Endothelial cell of umbilical vein (primary cell): ENCODE results near the gene ERP29.

Experiments
- EZH2 ChIP-seq: IDR thresholded peaks from 2 replicates; pipeline ENCODE4 v1.6.1; 2012; ENCODE audit warnings: borderline replicate concordance, low read depth, mild to moderate bottlenecking, moderate library complexity, low read length, inconsistent platforms; ENCODE audit not compliant: severe bottlenecking
- FOS ChIP-seq: IDR thresholded peaks from 2 replicates; pipeline ENCODE4 v1.6.1; 2011; ENCODE audit warnings: mild to moderate bottlenecking, low read length, moderate library complexity, borderline replicate concordance; ENCODE audit not compliant: insufficient read depth
- GATA2 ChIP-seq: IDR thresholded peaks from 2 replicates; pipeline ENCODE4 v1.7.0; 2011; ENCODE audit warnings: low read depth, mild to moderate bottlenecking, moderate library complexity, mixed read lengths, low read length; ENCODE audit not compliant: insufficient read length, insufficient read depth
- JUN ChIP-seq: IDR thresholded peaks from 2 replicates; pipeline ENCODE4 v1.6.1; 2011; ENCODE audit warnings: borderline replicate concordance, low read depth; ENCODE audit not compliant: insufficient read length, insufficient read depth
- MYC ChIP-seq: IDR thresholded peaks from one replicate; pipeline ENCODE4 v1.6.1; 2011; ENCODE audit warnings: mild to moderate bottlenecking, low read depth, low read length
- POLR2A ChIP-seq: IDR thresholded peaks from 2 replicates; pipeline ENCODE4 v1.6.1; 2012; ENCODE audit warnings: low read depth, mild to moderate bottlenecking, control low read depth, low read length
- POLR2AphosphoS5 ChIP-seq: IDR thresholded peaks from 2 replicates; pipeline ENCODE4 v1.6.1; 2012; ENCODE audit warnings: low read depth, mild to moderate bottlenecking, control low read depth, low read length, moderate library complexity; ENCODE audit not compliant: insufficient read depth
- TF ChIP-seq, protein P1 (sequence below), 2 donors: IDR thresholded peaks; 1 replicate in 1 of 2; 2 replicates in 1 of 2; pipeline ENCODE4 v1.5.1; 2011; ENCODE audit warnings: low read length in 2 of 2, mild to moderate bottlenecking in 2 of 2, moderate library complexity in 2 of 2, control low read depth in 1 of 2, inconsistent platforms in 1 of 2, low read depth in 1 of 2; ENCODE audit not compliant: insufficient read depth in 1 of 2; ENCODE audit errors: extremely low read depth in 1 of 2
- TF ChIP-seq, protein P2 (sequence below): IDR thresholded peaks from 2 replicates; pipeline ENCODE4 v1.6.1; 2011; ENCODE audit not compliant: insufficient read depth, insufficient read length

- TF ChIP-seq, protein P1, sequence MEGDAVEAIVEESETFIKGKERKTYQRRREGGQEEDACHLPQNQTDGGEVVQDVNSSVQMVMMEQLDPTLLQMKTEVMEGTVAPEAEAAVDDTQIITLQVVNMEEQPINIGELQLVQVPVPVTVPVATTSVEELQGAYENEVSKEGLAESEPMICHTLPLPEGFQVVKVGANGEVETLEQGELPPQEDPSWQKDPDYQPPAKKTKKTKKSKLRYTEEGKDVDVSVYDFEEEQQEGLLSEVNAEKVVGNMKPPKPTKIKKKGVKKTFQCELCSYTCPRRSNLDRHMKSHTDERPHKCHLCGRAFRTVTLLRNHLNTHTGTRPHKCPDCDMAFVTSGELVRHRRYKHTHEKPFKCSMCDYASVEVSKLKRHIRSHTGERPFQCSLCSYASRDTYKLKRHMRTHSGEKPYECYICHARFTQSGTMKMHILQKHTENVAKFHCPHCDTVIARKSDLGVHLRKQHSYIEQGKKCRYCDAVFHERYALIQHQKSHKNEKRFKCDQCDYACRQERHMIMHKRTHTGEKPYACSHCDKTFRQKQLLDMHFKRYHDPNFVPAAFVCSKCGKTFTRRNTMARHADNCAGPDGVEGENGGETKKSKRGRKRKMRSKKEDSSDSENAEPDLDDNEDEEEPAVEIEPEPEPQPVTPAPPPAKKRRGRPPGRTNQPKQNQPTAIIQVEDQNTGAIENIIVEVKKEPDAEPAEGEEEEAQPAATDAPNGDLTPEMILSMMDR (IDR thresholded peaks at IDR 0.05; ENCODE audit: extremely low read depth in 1 of 2, insufficient read depth in 1 of 2, low read depth in 1 of 2, low read length in 2 of 2), result no peak
- no peak for TF ChIP-seq POLR2AphosphoS5
- TF ChIP-seq POLR2A, result no peak
- no peak for TF ChIP-seq JUN
- no peak for TF ChIP-seq MYC
- TF ChIP-seq EZH2, result no peak
- no peak for TF ChIP-seq GATA2
- TF ChIP-seq, protein P2, sequence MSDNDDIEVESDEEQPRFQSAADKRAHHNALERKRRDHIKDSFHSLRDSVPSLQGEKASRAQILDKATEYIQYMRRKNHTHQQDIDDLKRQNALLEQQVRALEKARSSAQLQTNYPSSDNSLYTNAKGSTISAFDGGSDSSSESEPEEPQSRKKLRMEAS, result no peak
- no peak for TF ChIP-seq FOS
Observed at GRCh38 chr12:112008918-112009317, 4.3 kb upstream of the ERP29 start.
